ENCODE data around the gene CEP19. TPM values are rescaled to one million over a fixed set of nuclear protein-coding genes. Genes with fewer than 3 reads are reported as not detected.

The CEP19 gene
- total RNA-seq, 1 donor from 2014 or later = 4.1 TPM

DNA sequence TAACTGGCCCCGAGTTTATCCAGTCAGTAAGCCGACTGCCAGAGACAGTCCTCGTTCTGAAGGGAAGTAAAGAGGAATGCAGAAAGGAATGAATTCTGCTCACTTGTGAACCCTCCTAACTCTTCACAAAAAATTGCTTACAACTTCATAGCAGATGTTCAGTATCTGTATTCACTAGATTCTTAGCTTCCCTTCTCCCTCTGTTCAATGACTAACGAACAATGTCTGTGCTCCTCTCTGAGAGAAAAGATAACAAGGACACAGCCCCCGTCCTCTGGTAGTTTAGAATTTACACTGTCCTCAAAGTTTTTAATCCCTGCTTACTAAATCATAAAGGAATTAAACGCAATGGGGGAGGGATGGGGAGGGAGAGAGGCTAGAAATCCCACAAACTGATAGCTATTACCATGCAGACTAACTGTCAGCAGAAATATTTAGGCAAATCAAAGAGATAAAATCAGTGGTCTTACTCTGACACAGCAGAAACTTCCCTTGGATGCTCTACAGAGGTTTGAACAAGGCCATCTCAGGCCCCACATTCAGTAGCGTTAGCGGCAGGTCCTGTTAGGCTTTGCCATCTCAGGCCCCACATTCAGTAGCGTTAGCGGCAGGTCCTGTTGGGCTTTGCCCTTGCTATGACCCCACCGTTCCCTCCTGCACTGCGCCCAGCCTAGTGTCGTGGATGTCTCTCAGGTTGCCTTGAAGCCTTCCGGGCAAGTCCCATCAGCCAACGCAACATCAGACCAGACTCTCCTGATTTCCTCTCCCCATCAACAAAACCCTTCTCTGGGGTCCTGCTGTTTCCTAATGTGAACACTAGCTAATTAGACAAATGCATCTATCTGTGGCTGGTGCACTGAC lies 49.1 kb downstream of the CEP19 start:
- H3K36me3 Mint-ChIP-seq (ENCODE audit: unreplicated experiment) = no peaks in the 10 kb centered on the region
- H3K4me1 Mint-ChIP-seq (ENCODE audit: unreplicated experiment) = peaks cover 7% of the 10 kb centered on the region
- TF ChIP-seq, protein P1, sequence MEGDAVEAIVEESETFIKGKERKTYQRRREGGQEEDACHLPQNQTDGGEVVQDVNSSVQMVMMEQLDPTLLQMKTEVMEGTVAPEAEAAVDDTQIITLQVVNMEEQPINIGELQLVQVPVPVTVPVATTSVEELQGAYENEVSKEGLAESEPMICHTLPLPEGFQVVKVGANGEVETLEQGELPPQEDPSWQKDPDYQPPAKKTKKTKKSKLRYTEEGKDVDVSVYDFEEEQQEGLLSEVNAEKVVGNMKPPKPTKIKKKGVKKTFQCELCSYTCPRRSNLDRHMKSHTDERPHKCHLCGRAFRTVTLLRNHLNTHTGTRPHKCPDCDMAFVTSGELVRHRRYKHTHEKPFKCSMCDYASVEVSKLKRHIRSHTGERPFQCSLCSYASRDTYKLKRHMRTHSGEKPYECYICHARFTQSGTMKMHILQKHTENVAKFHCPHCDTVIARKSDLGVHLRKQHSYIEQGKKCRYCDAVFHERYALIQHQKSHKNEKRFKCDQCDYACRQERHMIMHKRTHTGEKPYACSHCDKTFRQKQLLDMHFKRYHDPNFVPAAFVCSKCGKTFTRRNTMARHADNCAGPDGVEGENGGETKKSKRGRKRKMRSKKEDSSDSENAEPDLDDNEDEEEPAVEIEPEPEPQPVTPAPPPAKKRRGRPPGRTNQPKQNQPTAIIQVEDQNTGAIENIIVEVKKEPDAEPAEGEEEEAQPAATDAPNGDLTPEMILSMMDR (IDR thresholded peaks at IDR 0.05) = no peak
- H3K4me3 Mint-ChIP-seq (ENCODE audit: unreplicated experiment) = no peak overlapping the region
- DNase-seq (ENCODE audit: extremely low spot score, unreplicated experiment) = no peak
- no peak overlapping the region for H3K27ac Mint-ChIP-seq (ENCODE audit: unreplicated experiment)
- peaks cover 3% of the 10 kb centered on the region for H3K27me3 Mint-ChIP-seq (ENCODE audit: unreplicated experiment)
- H3K9me3 Mint-ChIP-seq (ENCODE audit: unreplicated experiment) = no peaks in the 10 kb centered on the region

DNA sequence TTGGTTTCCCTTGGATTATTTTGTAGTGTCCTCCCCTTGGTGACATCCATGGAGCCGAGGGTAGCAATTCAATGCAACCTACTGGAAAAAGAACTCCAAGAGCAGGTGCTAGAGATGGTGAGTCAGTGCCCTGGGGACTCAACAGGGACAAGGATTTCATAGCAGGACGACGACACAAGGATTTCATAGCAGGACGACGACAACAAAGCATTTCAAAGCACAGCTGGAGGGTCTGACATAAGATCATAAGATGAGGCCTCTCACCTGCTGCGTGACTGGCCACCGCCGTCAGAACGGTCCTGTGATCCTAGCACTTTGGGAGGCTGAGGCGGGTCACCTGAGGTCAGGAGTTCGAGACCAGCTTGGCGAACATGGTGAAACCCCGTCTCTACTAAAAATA lies 50.0 kb downstream of the CEP19 start:
- Mint-ChIP-seq H3K9me3 (ENCODE audit: unreplicated experiment) (no peaks in the 10 kb centered on the region), H3K27me3 (ENCODE audit: unreplicated experiment) (peaks cover 3% of the 10 kb centered on the region), H3K4me1 (ENCODE audit: unreplicated experiment) (peaks cover 7% of the 10 kb centered on the region), H3K27ac (ENCODE audit: unreplicated experiment) (no peak overlapping the region), H3K4me3 (ENCODE audit: unreplicated experiment) (no peak overlapping the region), H3K36me3 (ENCODE audit: unreplicated experiment) (no peaks in the 10 kb centered on the region)
- DNase-seq (ENCODE audit: extremely low spot score, unreplicated experiment) = no peak
- TF ChIP-seq, protein P1 (IDR thresholded peaks at IDR 0.05) = no peak

DNA sequence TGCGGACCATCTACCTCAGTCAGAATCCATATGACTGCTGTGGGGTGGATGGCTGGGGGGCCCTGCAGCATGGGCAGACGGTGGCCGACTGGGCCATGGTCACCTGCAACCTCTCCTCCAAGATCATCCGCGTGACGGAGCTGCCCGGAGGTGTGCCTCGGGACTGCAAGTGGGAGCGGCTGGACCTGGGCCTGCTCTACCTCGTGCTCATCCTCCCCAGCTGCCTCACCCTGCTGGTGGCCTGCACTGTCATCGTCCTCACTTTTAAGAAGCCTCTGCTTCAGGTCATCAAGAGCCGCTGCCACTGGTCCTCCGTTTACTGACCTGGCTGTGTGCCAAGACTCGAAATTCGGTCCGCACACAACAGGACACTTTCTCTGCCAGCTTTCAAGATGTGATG lies 50.6 kb downstream of the CEP19 start:
- Mint-ChIP-seq H3K9me3 (ENCODE audit: unreplicated experiment) (no peaks in the 10 kb centered on the region), H3K27ac (ENCODE audit: unreplicated experiment) (no peak overlapping the region), H3K27me3 (ENCODE audit: unreplicated experiment) (peaks cover 3% of the 10 kb centered on the region), H3K4me3 (ENCODE audit: unreplicated experiment) (no peak overlapping the region), H3K36me3 (ENCODE audit: unreplicated experiment) (no peaks in the 10 kb centered on the region), H3K4me1 (ENCODE audit: unreplicated experiment) (peaks cover 7% of the 10 kb centered on the region)
- TF ChIP-seq, protein P1 (IDR thresholded peaks at IDR 0.05) = no peak
- DNase-seq (ENCODE audit: extremely low spot score, unreplicated experiment) = no peak

DNA sequence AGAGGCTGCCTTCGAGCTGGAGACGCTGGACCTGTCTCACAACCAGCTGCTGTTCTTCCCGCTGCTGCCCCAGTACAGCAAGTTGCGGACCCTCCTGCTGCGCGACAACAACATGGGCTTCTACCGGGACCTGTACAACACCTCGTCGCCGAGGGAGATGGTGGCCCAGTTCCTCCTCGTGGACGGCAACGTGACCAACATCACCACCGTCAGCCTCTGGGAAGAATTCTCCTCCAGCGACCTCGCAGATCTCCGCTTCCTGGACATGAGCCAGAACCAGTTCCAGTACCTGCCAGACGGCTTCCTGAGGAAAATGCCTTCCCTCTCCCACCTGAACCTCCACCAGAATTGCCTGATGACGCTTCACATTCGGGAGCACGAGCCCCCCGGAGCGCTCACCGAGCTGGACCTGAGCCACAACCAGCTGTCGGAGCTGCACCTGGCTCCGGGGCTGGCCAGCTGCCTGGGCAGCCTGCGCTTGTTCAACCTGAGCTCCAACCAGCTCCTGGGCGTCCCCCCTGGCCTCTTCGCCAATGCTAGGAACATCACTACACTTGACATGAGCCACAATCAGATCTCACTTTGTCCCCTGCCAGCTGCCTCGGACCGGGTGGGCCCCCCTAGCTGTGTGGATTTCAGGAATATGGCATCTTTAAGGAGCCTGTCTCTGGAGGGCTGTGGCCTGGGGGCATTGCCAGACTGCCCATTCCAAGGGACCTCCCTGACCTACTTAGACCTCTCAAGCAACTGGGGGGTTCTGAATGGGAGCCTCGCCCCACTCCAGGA lies 51.5 kb downstream of the CEP19 start:
- no peaks in the 10 kb centered on the region for H3K9me3 Mint-ChIP-seq (ENCODE audit: unreplicated experiment)
- H3K27me3 Mint-ChIP-seq (ENCODE audit: unreplicated experiment) = no peaks in the 10 kb centered on the region
- no peak overlapping the region for H3K4me3 Mint-ChIP-seq (ENCODE audit: unreplicated experiment)

More for the DNA sequence above, 51.5 kb downstream of the CEP19 start:
- DNase-seq (ENCODE audit: extremely low spot score, unreplicated experiment) = no peak
- no peak overlapping the region for H3K27ac Mint-ChIP-seq (ENCODE audit: unreplicated experiment)
- peaks cover 3% of the 10 kb centered on the region for H3K4me1 Mint-ChIP-seq (ENCODE audit: unreplicated experiment)
- H3K36me3 Mint-ChIP-seq (ENCODE audit: unreplicated experiment) = no peaks in the 10 kb centered on the region
- TF ChIP-seq, protein P1 (IDR thresholded peaks at IDR 0.05) = no peak

All from osteocyte (in vitro differentiated cells).